GM21447 (cell line): ENCODE measurements around the gene OGDH.
A peak's percentile ranks its signal among the peaks of the same experiment; 100 is the strongest.

Experiments
- ATAC-seq: cut with Tn5 transposase; IDR thresholded peaks from one replicate; pipeline ENCODE4 v1.9.1; 2021; ENCODE audit not compliant: unreplicated experiment

The OGDH gene

DNA sequence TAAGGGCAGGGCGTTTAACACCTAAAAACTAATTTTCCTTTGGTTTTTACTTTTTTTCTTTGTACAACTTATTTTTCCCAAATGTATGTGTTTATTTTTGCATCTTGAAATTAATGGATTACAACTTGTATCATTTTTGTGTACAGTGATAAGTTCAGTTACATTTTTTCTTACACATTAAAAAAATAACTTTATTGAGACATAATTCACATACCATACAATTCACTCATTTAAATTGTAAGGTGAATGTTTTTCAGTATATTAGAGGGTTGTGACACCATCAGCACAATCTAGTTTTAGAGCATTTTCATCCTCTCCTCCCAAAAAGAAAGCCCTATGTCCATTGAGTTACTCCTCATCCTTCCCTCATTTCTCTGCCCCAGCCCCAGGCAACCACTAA, 11.6 kb downstream of the OGDH start:
- no peak for ATAC-seq

DNA sequence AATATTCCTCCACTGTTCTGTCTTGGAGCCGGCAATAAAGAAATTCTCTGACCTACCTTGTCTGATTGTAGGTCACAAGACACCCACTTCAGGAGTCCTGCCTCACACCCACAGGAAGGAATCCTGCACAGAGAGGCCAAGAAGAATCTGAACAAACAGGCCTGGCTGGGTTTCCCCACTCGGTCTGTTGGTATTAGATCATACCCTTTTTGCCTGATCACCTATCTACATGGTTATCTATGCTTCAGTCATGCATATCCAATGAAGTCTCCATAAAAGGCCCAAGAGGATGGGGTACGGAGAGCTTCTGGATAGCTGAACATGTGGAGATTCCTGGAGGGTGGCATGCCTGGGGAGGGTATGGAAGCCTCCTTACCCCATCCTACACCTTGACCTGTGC, 12.3 kb downstream of the OGDH start:
- ATAC-seq: no peak

DNA sequence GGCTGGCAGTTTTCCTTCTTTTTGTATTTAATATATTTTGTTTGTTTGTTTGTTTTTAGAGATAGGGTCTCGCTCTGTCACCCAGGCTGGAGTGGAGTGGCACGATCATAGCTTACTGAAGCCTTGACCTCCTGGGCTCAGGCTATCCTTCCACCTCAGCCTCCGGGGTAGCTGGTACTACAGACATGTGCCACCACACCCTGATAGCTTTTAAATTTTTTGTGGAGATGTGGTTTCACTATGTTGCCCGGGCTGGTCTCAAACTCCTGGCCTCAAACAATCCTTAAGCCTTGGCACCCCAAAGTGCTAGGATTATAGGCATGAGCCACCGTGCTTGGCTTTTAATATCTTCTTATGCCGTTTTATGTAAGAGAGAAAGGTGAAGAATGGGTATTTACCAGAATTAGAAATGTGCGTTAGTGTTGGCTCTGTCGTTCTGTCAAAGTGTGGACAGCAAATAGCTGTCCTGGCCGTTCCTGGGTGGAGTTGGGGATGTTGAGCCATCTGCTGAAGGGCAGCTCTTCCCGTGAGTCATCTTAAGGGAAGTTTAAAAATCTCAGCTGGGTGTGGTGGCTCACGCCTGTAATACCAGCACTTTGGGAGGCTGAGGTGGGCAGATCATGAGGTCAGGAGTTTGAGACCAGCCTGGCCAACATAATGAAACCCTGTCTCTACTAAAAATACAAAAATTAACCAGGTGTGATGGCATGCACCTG, 14.8 kb downstream of the OGDH start:
- no peak for ATAC-seq

DNA sequence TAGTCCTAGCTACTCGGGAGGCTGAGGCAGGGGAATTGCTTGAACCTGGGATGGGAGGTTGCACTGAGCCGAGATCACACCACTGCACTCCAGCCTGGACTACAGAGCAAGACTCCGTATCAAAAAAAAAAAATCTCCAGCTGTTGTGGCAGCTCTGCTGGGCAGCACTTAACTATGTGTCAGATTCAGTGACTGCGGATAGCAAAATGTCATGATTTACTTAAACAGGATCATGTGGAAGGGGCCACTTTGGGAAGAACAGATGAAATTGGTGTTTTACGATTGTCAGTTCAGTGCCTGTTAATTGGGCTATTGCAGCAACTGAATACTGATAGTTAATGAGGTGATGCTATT, 15.3 kb downstream of the OGDH start:
- ATAC-seq: no peak

DNA sequence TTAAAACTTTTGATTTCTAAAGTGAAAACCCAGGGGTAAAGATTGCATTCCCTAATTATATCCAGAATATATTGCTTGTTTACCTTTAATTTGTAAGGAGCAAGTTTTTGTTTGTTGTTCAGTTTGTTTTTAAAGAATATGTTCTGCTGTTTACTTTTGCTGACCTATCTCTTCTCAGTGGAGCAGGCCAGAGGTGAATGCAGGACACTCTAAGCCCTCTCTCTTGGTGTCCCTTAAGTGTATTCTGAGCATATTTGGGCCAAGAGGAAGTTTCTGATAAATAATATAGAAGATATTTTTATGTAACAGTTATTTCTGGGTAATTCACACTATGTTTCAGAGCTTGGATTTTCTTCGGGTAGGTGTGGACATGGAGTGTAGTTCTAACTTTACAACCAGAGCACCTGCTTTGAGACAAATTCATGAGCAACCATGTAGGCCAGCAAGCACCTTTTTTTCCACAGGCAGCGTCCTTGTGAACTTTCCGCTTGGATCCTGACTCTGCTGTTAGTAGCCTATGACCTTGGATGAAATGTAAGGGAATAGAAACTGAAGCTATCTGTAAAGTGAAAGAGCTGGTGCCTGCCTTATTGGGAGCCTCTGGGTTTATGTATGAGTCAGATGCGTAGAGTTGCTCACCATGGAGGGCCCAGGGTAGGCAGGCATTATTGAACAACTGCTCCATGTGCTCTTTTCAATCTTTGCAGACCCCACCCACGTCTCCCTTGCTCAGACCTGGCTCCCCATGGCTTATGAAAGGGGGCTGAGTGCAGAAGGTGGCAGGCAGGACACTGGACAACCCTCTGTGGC, 16.1 kb downstream of the OGDH start:
- ATAC-seq: peak; percentile 75

DNA sequence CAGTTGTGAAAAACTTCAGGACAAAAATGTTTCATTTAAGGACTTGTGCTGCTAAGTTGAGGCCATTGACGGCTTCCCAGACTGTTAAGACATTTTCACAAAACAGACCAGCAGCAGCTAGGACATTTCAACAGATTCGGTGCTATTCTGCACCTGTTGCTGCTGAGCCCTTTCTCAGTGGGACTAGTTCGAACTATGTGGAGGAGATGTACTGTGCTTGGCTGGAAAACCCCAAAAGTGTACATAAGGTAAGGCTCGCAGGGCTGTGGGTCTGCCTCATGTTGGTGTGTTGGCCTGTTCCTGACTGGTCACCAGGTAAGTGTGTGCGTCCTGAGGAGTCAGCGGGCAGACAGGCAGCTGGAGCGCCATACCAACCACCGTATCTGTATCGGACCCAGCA, 17.9 kb downstream of the OGDH start:
- ATAC-seq: no peak

DNA sequence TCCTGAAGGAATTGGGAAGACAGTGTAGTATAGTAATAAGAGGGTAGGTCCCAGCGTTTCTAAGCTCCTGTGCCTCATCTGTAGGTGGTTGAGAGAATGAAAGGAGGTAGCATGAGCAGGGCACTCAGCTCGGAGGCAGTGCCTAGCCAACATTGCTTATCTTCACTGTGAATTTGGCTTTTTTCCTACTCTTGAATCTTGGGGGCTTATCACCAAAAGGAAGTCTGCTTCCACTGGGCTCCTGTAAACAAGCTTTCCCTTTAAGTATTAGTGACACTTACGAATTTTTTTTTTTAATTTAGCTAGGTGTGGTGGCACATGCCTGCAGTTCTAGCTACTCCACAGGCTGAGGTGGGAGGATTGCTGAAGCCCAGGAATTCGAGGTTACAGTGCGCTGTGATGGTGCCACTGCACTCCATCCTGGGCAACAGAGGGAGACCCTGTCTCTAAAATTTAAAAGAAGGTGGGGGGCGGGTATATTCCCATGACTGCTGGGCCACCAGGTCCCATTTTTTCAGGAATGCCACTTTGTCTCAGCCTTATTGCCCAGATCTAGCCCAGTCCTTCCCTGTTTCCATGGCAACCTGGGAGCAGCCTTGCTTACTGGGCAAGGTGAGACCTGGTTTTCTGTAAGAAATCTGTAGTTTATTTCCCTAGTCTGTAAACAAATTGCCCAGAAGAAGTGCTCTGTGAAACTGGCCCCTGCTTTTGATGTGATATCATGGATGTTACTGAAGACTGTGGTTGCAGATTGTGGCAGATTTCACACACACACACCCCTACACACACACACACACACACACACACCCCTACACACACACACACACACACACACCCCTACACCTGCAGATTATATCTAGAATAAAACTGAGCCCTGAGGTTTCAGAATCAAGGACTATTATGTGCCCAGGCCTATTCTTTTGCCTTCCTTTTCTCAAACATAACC, 19.4 kb downstream of the OGDH start:
- ATAC-seq: no peak

DNA sequence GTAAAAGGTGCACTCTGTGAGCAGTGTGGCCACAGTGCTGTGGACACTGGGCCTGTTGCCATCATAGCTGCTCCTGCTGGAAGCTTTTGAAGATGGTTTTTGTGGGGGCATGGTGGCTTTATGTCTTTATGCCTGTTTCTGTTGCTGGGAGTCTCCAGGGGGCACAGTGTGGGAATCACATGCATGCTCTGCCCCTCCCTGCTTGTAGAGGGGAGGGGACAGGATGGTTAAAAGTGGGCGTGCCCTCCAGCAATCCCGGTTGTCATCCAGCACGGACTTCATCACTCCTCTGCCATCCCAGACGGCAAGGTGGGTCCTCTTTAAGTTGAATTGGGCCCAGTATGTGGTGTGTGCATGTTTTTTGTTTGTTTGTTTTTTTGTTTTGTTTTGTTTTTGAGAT, 20.2 kb downstream of the OGDH start:
- no peak for ATAC-seq

DNA sequence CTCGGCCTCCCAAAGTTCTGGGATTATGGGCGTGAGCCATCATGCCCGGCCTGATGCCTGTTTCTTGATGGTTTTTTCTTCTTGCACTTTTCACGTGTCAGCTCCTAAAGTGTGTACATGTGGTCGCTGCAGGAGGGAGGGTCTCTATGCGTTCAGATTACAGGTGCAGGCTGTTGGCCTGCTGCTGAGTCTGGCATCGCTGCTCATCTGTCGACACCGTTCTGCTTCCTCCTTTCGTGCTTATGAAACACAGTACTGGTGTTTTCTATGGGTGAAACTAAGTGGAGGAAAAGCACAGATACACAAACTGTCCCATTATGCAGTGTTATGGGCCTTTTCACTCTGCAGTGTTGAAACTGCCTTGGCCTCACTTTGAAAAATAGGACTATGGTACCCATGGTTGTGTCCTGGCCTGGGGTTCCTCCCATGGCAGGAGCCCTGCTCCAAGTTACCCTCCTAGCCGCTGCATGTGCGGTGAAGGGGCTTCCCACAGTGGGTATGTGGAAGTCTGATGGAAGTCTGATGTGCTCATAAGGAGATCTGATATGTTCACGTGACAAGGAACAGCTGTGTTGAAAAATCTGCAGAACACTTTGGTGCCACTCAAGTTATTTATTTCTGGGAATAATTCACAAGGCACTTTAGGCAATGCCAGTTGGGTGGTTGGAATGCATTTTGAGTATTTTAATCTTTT, 23.5 kb downstream of the OGDH start:
- peak; percentile 35 for ATAC-seq

DNA sequence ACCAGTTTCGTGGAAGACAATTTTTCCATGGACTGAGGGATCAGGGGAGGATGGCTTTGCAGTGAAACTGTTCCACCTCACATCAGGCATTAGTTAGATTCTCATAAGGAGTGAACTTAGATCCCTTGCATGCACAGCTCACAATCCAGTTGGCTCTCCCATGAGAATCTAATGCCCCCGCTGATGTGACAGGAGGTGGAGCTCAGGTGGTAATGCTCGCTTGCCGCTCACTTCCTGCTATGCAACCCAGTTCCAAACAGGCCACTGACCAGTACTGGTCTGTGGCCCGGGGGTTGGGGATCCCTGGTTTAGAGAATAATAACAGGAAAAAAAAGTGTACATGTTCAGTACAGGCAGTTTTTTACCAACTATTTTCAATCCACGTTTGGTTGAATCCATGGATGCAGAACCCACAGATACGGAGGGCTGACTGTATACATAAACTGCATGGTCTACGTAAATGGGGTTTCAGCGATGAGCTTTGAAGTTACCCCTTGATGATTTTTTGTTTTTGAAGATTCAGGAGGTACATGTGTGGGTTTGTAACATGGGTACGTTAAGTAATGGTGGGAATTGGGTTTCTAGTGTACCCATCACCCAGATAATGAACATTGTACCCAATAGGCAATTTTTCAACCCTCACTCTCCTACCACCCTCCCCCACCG, 24.5 kb downstream of the OGDH start:
- ATAC-seq: no peak

DNA sequence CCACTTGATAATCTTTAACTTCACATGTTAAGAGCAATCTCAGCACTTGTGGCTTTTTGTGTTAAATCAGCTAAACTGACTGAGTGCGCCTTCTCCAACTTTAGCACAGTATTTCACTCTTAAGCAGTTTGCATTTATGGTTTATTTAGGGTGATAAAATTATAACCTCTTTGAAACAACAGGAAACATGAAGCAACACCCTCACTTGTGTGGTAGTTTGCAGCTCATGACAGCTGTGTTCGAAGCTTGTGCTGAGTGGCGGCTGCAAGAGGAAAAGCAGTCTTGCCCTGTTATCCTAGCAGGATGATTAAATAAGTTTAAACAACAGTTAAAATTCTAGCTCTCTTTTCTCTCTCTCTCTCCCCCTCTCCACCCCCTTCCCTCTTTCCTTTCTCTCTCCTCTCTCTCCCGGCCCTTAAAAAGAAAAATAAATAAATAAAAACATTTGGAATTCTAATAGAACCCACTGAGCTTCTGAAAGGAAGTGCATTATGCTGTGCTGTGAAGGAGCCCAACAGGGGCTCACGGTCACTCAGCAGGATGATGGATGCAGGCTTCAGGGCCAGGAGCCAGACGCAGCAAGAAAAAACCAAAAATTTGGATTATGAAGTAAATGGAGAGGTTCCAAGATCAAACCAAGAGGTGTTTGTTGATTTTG, 25.2 kb downstream of the OGDH start:
- ATAC-seq: no peak

DNA sequence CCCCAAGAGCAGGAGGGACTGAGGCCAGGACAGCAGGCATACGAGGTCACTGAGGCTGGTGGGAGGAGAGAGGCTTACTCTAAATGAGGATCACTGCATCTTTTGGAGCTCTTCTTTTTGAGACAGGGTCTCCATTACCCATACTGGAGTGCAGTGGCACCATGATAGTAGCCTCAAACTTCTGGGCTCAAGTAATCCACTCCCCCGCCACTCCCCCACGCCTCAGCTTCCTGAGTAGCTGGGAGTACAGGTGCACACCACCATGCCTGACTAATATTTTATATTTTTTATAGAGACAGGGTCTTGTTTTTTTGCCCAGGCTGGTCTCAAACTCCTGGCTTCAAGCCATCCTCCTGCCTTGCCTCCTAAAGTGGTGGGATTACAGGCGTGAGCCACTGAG, 25.8 kb downstream of the OGDH start:
- ATAC-seq: no peak

DNA sequence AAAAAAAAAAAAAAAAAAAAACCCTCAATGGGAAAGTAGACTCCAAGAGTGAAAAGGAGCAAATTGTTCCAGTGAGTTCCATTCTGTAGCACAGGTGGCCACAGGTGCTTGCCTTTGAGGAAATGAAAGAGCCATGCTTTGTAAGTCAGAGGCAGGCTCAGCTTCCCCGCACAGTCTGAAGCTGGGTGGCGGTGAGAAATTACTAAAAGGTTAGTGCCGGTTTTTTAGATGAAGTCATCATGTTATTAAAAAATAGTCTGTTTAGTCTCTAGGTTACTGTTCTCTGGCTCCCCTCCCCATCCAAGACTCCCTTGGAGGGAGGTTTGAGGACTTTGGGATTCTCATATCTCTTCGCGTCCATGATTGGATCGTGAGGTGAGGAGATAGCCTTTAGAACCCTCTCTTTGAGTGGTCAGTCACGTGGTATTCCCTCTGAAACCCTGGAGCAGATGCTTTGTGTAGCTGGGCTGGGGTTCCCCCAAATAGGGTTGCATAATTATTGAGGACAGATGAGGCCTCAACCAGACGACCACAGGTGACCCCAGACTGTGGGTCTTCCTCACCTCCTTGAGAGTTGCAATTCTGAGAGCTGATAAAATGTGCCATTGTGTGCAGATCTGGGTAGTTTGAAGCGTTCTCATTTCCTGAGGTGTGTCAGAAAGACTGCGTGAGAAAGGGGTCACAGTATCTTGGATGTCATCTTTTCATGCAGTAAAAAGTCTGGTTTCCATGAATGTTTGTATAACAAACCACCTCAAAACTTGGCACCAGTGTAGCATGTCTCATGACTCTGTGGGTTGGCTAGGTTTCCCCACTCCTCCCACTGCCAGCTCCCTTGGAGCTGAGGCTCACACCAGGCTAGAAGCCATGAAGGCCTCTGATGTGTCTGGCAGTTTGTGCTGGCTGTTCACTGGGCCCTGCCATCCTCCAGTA, 27.1 kb downstream of the OGDH start:
- ATAC-seq: peak; percentile 58

DNA sequence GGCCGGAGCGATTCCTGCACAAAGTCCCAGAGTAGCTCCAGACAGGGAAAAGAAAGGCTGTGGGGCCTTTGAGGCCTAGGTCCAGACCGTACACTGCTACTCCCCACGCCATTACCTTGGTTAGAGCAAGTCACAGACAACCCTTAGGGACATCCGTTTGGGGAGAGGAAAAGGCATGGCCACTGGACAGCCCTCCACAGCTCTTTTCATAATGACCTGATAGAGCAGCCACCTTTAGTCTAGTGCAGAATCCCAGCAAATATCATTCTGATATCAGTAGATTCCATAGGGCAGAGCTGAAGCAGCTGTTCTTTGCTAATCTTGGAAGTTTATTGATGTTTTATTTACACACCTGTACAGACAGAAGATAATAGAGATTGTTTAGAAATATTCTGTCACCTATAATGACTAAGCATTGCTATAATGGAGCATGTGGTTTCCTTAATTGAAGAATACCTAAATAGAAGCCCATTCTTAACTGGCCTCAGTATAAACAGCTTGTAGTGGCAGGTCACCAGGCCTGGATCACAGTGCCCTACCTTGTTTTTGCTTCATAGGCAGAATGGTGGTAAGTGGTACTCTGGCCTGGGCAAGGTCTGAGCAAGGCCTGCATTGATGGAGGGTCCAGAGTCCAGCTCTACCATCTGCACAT, 27.9 kb downstream of the OGDH start:
- no peak for ATAC-seq

DNA sequence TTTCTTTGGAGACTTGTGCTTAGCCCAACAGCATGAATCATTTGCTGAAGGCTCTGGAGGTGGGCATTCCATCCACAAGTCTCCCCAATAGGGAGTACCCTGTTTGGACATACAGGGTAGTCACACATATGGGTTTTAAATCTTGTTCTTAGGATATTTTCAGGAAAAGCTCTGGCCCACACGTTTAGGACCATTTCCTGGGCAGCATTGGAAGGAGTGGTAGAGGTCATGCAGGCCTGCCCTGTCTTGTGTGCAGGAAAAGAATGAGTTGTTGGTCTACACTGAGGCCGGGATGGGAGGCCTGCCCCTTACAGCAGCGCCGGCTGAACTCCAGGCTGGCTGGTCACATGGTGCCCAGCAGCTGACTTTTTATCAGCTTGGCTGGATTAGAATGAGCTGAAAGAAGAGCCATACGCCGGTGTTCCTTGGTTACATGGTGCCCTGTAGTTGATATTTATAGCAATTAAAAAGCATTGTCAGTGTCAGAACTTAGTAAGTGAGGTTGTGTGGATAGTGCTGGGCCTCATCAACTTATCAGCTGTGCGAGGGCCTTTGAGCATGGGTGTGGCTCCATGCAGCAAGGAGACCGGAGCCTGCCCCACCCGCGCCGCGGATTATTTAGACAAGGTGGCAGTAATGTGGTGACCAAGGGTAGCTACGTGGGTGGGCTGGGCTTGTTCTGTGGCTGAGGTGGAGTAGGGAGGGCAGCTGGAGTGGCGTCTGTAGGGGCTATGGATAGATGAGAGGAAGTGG, 28.6 kb downstream of the OGDH start:
- no peak for ATAC-seq

DNA sequence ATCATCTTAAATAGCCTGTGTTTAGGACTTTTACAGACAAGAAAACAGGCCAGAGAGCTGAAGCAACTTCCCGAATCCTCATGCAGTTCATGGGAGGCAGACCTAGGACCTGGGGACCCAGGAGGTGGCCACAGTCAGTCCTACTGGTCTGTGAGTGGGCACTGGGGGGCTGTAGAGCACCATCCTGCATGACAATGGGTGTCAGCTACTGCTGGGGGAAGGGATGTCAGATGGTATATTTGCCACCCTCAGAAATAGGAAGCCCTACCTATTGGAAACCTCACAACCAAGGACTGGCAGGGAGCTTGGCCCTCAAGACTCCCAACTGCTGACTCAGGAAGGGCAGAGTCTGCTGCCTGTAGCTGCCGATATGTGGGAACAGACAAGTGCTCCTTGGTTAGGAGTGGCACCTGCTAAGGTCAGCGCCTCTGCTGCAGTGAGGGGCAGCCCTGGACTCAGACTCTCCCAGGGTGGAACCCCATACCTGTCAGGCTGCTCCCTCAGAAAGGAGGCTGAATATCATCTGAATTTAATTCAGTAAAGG, 29.7 kb downstream of the OGDH start:
- ATAC-seq: no peak

DNA sequence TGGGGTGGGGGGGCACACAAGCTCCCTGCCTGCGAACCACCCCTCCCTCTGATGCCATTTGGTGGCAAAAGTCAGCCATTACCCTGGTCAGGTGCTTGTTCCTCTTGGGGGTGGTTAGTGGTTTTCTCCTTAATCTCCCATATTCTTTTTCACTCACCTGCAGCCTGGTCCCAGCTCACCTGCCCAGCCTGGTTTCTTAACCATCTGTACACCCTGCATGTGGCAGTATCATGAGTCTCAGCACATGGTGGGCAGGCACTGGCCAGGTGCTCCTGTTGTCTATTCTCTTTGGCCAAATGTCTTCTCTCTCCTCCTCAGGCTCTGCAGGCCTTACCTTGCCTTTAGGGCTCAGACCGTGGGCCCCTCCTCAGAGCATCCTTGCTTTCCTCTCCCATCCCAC, 30.5 kb downstream of the OGDH start:
- no peak for ATAC-seq
